PC-9 (cell line): Measurements from ENCODE around the gene ARID4B. TPM values are rescaled to one million over a fixed set of nuclear protein-coding genes. Genes with fewer than 3 reads are reported as not detected.

Experiments
- BruUV-seq: library from RNA; stranded (reverse); fragments of 400-500 nt; replicated peaks from 2 replicates; lab custom pipeline; 2021; lab: Mats Ljungman, UMichigan
- CTCF ChIA-PET: fragments of 300-600 bp; sonication (Branson Sonifier 250); formaldehyde crosslinking; loops from one replicate; lab custom pipeline; 2022; ENCODE audit warnings: antibody characterized with exemption; lab: Charles Lee
- POLR2A ChIA-PET: fragments of 300-600 bp; sonication (Branson Sonifier 250); formaldehyde crosslinking; loops from one replicate; lab custom pipeline; 2022; ENCODE audit warnings: antibody characterized with exemption; ENCODE audit not compliant: unreplicated experiment; lab: Charles Lee
- DNase-seq, 2 experiments: peaks; one replicate each; pipeline versions ENCODE4 v3.0.0 to v3.0.0-alpha.2; 2015 to 2022; ENCODE audit warnings: mixed read lengths in 1 of 2
- H2AFZ ChIP-seq: fragments of 200-600 bp; sonication (generic); 2 replicates; pipeline ENCODE4 v1.8.1; 2017; ENCODE audit warnings: antibody characterized with exemption
- H3F3A ChIP-seq: fragments of 200-600 bp; sonication (generic); 2 replicates; pipeline ENCODE4 v1.8.1; 2017; ENCODE audit warnings: antibody characterized with exemption, mild to moderate bottlenecking, low read depth; ENCODE audit not compliant: insufficient read depth
- H3K27ac ChIP-seq: fragments of 200-600 bp; sonication (generic); 2 replicates; pipeline ENCODE4 v1.6.1; 2016; ENCODE audit warnings: mixed run types
- H3K27me3 ChIP-seq: fragments of 200-600 bp; sonication (generic); 2 replicates; pipeline ENCODE4 v1.6.1; 2016; ENCODE audit warnings: low read depth, mixed run types; ENCODE audit not compliant: insufficient read depth
- H3K36me3 ChIP-seq: fragments of 200-600 bp; sonication (generic); 2 replicates; pipeline ENCODE4 v1.6.1; 2016; ENCODE audit warnings: low read depth, mixed run types
- H3K4me1 ChIP-seq: fragments of 200-600 bp; sonication (generic); replicated peaks from 2 replicates; pipeline ENCODE4 v1.6.1; 2016; ENCODE audit warnings: mixed run types; ENCODE audit not compliant: insufficient read depth
- H3K4me2 ChIP-seq: fragments of 200-600 bp; sonication (generic); 2 replicates; pipeline ENCODE4 v1.6.1; 2017; ENCODE audit warnings: mixed run types
- H3K4me3 ChIP-seq: fragments of 200-600 bp; sonication (generic); 2 replicates; pipeline ENCODE4 v1.6.1; 2016; ENCODE audit warnings: mixed run types
- H3K79me2 ChIP-seq: fragments of 200-600 bp; sonication (generic); 2 replicates; pipeline ENCODE4 v1.6.1; 2017; ENCODE audit warnings: low read depth, mixed run types
- H3K9me2 ChIP-seq: fragments of 200-600 bp; sonication (generic); 2 replicates; pipeline ENCODE4 v1.8.1; 2017; ENCODE audit warnings: mild to moderate bottlenecking; ENCODE audit not compliant: insufficient read depth
- H3K9me3 ChIP-seq: fragments of 200-600 bp; sonication (generic); 2 replicates; pipeline ENCODE4 v1.8.1; 2016; ENCODE audit warnings: low read depth; ENCODE audit not compliant: insufficient read depth
- H4K20me1 ChIP-seq: fragments of 200-600 bp; sonication (generic); 2 replicates; pipeline ENCODE4 v1.8.1; 2017; ENCODE audit not compliant: insufficient read depth
- EZH2 ChIP-seq: fragments of 200-600 bp; sonication (generic); IDR thresholded peaks from 2 replicates; pipeline ENCODE4 v1.8.0; 2017; ENCODE audit warnings: antibody characterized with exemption, low read depth
- intact Hi-C: fragments of 100-400 bp; cut with micrococcal nuclease; formaldehyde crosslinking; loops from one replicate; pipeline ENCODE4 v1.10.0; 2022; ENCODE audit not compliant: unreplicated experiment
- total RNA-seq: library from RNA; stranded (reverse); gene quantifications from 2 replicates; pipeline ENCODE4 v1.2.3, GENCODE V29; 2021
- TF ChIP-seq, protein P1 (sequence below): fragments of 200-600 bp; sonication (generic); conservative IDR thresholded peaks from 2 replicates; pipeline ENCODE4 v1.6.1; 2017; ENCODE audit warnings: mixed run types, antibody characterized with exemption, mild to moderate bottlenecking, moderate library complexity

The ARID4B gene
- total RNA-seq, 1 experiment from 2014 or later: 47.1 TPM

- peaks cover 94% of the 10 kb centered on the region for H3K79me2 ChIP-seq
- POLR2A ChIA-PET: no interaction called here
- H4K20me1 ChIP-seq: peaks cover 78% of the 10 kb centered on the region
- no peaks in the 10 kb centered on the region for H3K9me3 ChIP-seq
- intact Hi-C loops: loop anchor here (1.0 kb wide), 1 partner anchor 9 kb away; no protein-coding TSS in a partner anchor
- H3K36me3 ChIP-seq: no peaks in the 10 kb centered on the region
- DNase-seq: no peak
- no peaks in the 10 kb centered on the region for H3K27me3 ChIP-seq
- no peak overlapping the region for H3K27ac ChIP-seq
- TF ChIP-seq, protein P1, sequence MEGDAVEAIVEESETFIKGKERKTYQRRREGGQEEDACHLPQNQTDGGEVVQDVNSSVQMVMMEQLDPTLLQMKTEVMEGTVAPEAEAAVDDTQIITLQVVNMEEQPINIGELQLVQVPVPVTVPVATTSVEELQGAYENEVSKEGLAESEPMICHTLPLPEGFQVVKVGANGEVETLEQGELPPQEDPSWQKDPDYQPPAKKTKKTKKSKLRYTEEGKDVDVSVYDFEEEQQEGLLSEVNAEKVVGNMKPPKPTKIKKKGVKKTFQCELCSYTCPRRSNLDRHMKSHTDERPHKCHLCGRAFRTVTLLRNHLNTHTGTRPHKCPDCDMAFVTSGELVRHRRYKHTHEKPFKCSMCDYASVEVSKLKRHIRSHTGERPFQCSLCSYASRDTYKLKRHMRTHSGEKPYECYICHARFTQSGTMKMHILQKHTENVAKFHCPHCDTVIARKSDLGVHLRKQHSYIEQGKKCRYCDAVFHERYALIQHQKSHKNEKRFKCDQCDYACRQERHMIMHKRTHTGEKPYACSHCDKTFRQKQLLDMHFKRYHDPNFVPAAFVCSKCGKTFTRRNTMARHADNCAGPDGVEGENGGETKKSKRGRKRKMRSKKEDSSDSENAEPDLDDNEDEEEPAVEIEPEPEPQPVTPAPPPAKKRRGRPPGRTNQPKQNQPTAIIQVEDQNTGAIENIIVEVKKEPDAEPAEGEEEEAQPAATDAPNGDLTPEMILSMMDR: no peak
- TF ChIP-seq EZH2: no peak
- no peaks in the 10 kb centered on the region for H3K9me2 ChIP-seq
- H2AFZ ChIP-seq: no peak overlapping the region
- no peak overlapping the region for H3K4me2 ChIP-seq
- CTCF ChIA-PET: no interaction called here
- H3F3A ChIP-seq: peaks cover 11% of the 10 kb centered on the region
- BruUV-seq: no TSS peak
- no peaks in the 10 kb centered on the region for H3K4me1 ChIP-seq
- H3K4me3 ChIP-seq: no peak overlapping the region
Observed at GRCh38 chr1:235265900-235266299, 62.1 kb downstream of the ARID4B start.

- BruUV-seq: no TSS peak
- intact Hi-C loops: no loop called here
- Histone ChIP-seq H2AFZ (no peak overlapping the region), H4K20me1 (peaks cover 68% of the 10 kb centered on the region), H3K4me1 (no peaks in the 10 kb centered on the region), H3K9me3 (no peaks in the 10 kb centered on the region), H3K27me3 (no peaks in the 10 kb centered on the region), H3K27ac (no peak overlapping the region), H3K4me2 (no peak overlapping the region), H3F3A (peaks cover 19% of the 10 kb centered on the region), H3K4me3 (no peak overlapping the region), H3K36me3 (0 out of 2 replicates have a peak, but pooled peaks cover 6% of the 10 kb centered on the region), H3K79me2 (peaks cover 93% of the 10 kb centered on the region), H3K9me2 (0 out of 2 replicates have a peak, but pooled peaks cover 4% of the 10 kb centered on the region)
- CTCF ChIA-PET: no interaction called here
- no peak for DNase-seq
- no peak for TF ChIP-seq EZH2
- TF ChIP-seq, protein P1: no peak
- POLR2A ChIA-PET: interaction anchor here (0.7 kb wide), 1 partner anchor 61 kb away, joined by 6 read pairs; no protein-coding TSS in a partner anchor
Observed at GRCh38 chr1:235264327-235264726, 63.7 kb downstream of the ARID4B start.

- no peaks in the 10 kb centered on the region for H3K9me3 ChIP-seq
- H3F3A ChIP-seq: peaks cover 24% of the 10 kb centered on the region
- no peak overlapping the region for H3K4me2 ChIP-seq
- H3K4me1 ChIP-seq: no peaks in the 10 kb centered on the region
- no peak overlapping the region for H3K4me3 ChIP-seq
- peaks cover 91% of the 10 kb centered on the region for H3K79me2 ChIP-seq
- DNase-seq: no peak
- ChIA-PET POLR2A (no interaction called here), CTCF (no interaction called here)
- no peak overlapping the region for H2AFZ ChIP-seq
- H3K36me3 ChIP-seq: 0 out of 2 replicates have a peak, but pooled peaks cover 6% of the 10 kb centered on the region
- no TSS peak for BruUV-seq
- no peaks in the 10 kb centered on the region for H3K27me3 ChIP-seq
- no peak for TF ChIP-seq EZH2
- TF ChIP-seq, protein P1: no peak
- peaks cover 57% of the 10 kb centered on the region for H4K20me1 ChIP-seq
- 0 out of 2 replicates have a peak, but pooled peaks cover 4% of the 10 kb centered on the region for H3K9me2 ChIP-seq
- no peak overlapping the region for H3K27ac ChIP-seq
- intact Hi-C loops: no loop called here
Observed at GRCh38 chr1:235262539-235262938, 65.4 kb downstream of the ARID4B start.
